HUDEP-2 (cell line): Measurements from ENCODE around the gene THRB.

Experiments
- DNase-seq, 76 experiments: peaks; one replicate each; lab custom pipeline; 2025; ENCODE audit not compliant: unreplicated experiment in 76 of 76; lab: John Stamatoyannopoulos, UW

THRB gene

GRCh38 chr3:24385012-24385615 is 109.5 kb downstream of the THRB start:
- no peak for DNase-seq

- DNase-seq: no peak
These were observed 112.0 kb downstream of the THRB start for GRCh38 chr3:24382647-24383046.

GRCh38 chr3:24379936-24380335 is 114.7 kb downstream of the THRB start:
- no peak for DNase-seq

- DNase-seq: no peak
These were observed 116.3 kb downstream of the THRB start for GRCh38 chr3:24378313-24378712.

- DNase-seq: no peak
These were observed 117.2 kb downstream of the THRB start for GRCh38 chr3:24377218-24377993.

GRCh38 chr3:24375947-24376384 is 118.7 kb downstream of the THRB start:
- DNase-seq: peak in 7 of 76 experiments; percentile 7 to 52 (median 28)

- DNase-seq: no peak
These were observed 119.8 kb downstream of the THRB start for GRCh38 chr3:24374801-24375200.

- DNase-seq: peak in 52 of 76 experiments; percentile 6 to 65 (median 30)
These were observed 121.3 kb downstream of the THRB start for GRCh38 chr3:24373198-24373959.

GRCh38 chr3:24372559-24373197 is 122.0 kb downstream of the THRB start:
- DNase-seq: no peak

- DNase-seq: no peak
These were observed 124.1 kb downstream of the THRB start for GRCh38 chr3:24370352-24371090.

- DNase-seq: no peak
These were observed 126.0 kb downstream of the THRB start for GRCh38 chr3:24368605-24369004.

GRCh38 chr3:24367664-24368264 is 126.9 kb downstream of the THRB start:
- DNase-seq: no peak

- DNase-seq: no peak
These were observed 127.4 kb downstream of the THRB start for GRCh38 chr3:24367216-24367615.

- peak in 29 of 76 experiments; percentile 4 to 49 (median 19) for DNase-seq
These were observed 129.5 kb downstream of the THRB start for GRCh38 chr3:24365168-24365567.

GRCh38 chr3:24364359-24364758 is 130.3 kb downstream of the THRB start:
- DNase-seq: no peak

GRCh38 chr3:24363242-24363641 is 131.4 kb downstream of the THRB start:
- DNase-seq: no peak

- no peak for DNase-seq
These were observed 133.0 kb downstream of the THRB start for GRCh38 chr3:24361623-24362022.

- DNase-seq: no peak
These were observed 133.7 kb downstream of the THRB start for GRCh38 chr3:24360957-24361356.

- peak in 29 of 76 experiments; percentile 4 to 49 (median 18) for DNase-seq
These were observed 134.8 kb downstream of the THRB start for GRCh38 chr3:24359645-24360462.
